Vagina (tissue), 2 donors: ENCODE results near the gene INHBE.

Experiments used
- POLR2A ChIP-seq, 2 donors: fragments of 450-650 bp; IDR thresholded peaks; one replicate each; pipeline ENCODE4 v1.6.1; 2017; ENCODE audit warnings: antibody characterized with exemption in 2 of 2, mild to moderate bottlenecking in 2 of 2, moderate library complexity in 2 of 2
- POLR2AphosphoS5 ChIP-seq, 2 donors: sonication (generic); formaldehyde crosslinking; IDR thresholded peaks; one replicate each; pipeline ENCODE4 v1.9.0; 2017; ENCODE audit warnings: antibody characterized with exemption in 2 of 2, mild to moderate bottlenecking in 2 of 2, low read depth in 1 of 2; ENCODE audit not compliant: insufficient read depth in 1 of 2

DNA sequence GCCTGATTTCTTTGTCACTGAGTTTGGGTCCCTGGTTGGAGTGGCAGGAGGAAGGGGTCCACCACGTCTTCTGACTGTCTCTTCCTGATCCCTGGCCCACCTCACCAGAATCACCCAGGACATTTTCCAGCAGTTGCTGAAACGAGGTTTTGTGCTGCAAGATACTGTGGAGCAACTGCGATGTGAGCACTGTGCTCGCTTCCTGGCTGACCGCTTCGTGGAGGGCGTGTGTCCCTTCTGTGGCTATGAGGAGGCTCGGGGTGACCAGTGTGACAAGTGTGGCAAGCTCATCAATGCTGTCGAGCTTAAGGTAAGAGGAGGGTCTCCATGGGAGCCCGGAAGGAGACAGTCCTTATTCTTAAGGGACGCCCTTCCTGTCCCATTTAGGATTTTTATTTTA, 45.1 kb downstream of the INHBE start:
- TF ChIP-seq POLR2AphosphoS5 (IDR thresholded peaks at IDR 0.05; ENCODE audit: insufficient read depth in 1 of 2, low read depth in 1 of 2) (no peak), POLR2A (IDR thresholded peaks at IDR 0.05) (no peak)
